ENCODE data around the gene RPL31.
A peak's percentile ranks its signal among the peaks of the same experiment; 100 is the strongest.

Gene RPL31

DNA sequence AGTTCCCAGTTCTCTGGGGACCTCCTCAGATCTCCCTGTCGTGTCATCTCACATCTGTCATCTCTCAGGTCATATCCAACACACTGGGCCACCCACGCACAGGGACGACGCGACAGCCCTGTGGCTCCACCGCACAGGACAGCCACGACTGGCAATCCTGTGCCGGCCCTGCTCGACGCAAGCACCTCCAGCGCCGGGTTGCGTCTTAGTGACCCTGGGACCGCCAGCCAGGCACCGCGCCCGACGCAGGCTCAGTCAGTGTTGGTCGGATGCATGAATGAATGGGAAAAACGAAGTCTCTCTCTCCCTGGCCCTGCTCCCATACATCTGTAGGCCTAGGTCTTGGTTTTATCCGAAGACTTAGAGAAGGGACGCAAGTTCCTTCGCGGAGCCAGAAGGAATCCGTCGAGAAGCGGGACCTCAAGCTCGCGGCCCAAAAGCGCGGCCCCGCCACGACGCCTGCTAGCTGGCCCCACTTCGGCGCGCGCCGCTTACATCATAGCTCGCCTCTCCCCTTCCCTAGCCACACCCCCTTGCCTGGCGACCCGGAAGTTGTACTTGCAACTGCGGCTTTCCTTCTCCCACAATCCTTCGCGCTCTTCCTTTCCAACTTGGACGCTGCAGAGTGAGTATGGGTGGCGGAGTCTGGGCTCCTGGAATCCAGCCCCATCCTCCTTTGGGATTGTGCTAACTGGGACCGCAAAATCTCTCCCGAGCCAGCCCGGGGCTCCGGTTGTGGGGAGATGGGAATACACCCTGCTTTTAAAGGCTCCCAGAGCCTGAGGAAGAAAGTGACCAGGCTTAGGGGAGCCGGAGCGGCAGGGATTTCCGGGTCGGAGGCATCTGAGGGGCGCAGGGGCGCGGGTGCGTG lies at the start of gene RPL31:
Gene RPL31, plus strand, starts transcription at position 599 of the 871 bp plus-strand sequence. CDS start 413 bp downstream, outside the sequence.
- DNase-seq, result peak; percentile 92

DNA sequence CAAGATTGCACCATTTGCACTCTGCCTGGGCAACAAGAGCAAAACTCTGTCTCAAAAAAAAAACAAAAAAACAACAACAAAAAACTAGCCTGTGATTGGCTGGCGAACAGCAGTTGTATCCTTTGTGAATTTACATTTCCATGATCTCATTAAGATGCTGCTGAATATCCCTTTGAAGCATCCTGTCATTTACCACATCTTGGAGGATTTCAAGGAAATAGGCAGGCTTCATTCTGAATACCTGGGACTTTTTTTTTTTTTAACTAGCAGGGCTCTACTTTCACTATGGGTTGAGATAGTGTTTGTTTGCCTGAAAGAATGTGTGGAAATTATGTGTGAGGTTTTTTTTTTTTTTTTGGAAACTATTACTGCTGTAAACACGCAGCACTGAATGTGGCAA lies 49.6 kb upstream of the RPL31 start:
- DNase-seq, result no peak

GRCh38 chr2:100953406-100954043 lies 48.6 kb upstream of the RPL31 start:
- DNase-seq, result no peak

GRCh38 chr2:100954044-100954420 lies 48.1 kb upstream of the RPL31 start:
- no peak for DNase-seq

- no peak for DNase-seq
Measured at GRCh38 chr2:100955226-100955625, 46.9 kb upstream of the RPL31 start.

DNA sequence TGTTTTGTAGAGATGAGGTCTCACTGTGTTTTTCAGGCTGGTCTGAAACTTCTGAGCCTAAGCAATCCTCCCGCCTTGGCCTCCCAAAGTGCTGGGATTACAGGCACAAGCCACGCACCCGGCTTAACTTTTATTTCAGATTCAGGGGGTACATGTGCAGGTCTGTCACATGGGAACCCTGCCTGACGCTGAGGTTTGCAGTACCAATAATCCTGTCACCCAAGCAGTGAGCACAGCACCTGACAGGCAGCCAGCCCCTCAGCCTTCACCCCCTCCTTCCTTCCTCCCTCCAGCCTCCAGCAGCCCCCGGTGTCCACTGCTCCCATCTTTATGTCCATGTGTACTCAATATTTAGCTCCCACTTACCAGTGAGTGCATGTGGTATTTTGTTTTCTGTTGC lies 46.0 kb upstream of the RPL31 start:
- DNase-seq, result no peak

- no peak for DNase-seq
Measured at GRCh38 chr2:100957996-100958653, 44.0 kb upstream of the RPL31 start.

DNA sequence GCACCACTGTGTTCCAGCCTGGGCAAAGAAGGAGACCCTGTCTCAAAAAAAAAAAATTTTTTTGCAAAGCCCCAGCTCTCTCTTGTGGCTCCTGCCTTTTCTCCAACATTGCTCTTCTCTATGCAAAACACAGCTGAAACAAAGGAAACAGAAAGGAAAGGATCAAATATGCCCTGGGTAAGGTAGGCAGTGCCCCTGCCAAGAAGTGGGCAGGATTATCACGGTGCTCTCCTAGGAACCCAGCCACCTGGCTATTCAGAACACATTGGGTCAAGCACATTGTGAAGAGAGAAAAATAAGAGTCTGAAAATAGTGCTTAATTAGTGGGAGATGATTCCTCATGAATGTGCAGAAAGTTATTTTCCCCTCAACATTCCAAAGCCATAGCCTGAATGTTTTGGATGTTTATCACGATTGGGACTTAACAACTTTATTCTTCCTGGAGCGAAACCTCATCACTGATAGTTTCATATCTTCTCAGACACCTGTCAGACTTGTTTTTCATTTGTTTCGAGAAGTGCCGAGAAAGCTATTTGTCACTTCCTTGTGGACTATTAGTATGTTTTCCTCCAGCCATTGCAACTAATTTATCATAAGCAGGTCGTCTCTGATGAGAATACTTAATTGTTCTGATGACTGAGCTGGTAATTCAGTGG lies 42.7 kb upstream of the RPL31 start:
- DNase-seq, result no peak

- no peak for DNase-seq
Measured at GRCh38 chr2:100960688-100961087, 41.4 kb upstream of the RPL31 start.

- DNase-seq, result no peak
Measured at GRCh38 chr2:100962366-100963025, 39.6 kb upstream of the RPL31 start.

DNA sequence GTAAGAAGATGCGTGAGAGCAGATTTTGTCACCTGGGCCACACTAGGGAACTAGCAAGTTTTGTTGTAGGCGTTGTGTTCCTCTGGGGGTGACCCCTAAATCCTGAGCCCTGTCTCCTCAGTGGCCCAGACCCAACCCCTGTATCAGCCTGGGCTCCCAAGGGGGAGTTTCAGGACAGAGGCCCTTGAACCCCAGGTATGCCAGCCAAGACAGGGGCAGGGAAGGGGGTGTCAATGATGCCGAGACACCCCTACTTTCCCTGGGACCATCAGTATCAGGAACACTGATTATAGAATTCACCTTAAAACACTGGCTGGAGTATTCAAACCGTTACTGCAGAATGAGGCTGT lies 39.1 kb upstream of the RPL31 start:
- no peak for DNase-seq

- no peak for DNase-seq
Measured at GRCh38 chr2:100964222-100964621, 37.9 kb upstream of the RPL31 start.

GRCh38 chr2:100964681-100965169 lies 37.4 kb upstream of the RPL31 start:
- no peak for DNase-seq

DNA sequence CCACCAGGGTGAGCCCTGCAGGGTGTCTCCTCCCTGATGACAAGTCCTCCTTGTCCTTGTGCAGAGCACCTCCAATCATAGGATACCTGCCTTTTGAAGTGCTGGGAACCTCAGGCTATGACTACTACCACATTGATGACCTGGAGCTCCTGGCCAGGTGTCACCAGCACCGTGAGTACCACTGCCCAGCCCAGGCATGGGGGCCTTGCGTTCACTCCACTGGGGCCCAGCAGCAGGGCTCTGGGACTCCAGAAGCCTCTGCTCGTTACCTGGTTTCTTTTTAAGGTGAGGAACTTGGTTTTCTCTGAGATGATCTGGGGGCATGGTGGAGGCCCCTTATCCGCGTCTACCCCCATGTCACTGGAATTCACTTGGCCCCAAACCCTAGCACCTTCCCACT lies 36.5 kb upstream of the RPL31 start:
- DNase-seq, result no peak

DNA sequence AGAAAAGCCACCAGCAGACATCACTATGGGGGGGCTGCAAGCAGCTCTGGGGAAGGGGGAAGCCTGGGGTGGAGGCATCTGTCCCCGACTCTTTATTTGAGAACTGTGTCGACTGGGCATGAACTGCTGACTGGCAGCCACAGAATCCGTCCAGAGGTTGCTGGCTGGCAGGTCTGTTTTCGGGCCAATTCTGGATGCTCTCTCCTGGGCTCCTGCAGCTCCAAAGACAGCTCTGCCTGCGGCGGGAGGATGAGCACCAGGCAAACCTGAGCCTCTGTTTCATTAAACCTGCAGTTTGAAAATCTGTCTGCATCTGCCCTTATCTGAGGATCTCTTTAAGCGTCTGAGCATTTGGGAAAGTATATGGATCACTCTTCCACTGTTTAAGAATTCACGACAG lies 34.4 kb upstream of the RPL31 start:
- no peak for DNase-seq

GRCh38 chr2:100968146-100969145 lies 33.6 kb upstream of the RPL31 start:
- DNase-seq, result no peak

GRCh38 chr2:100969998-100970397 lies 32.1 kb upstream of the RPL31 start:
- no peak for DNase-seq

- no peak for DNase-seq
Measured at GRCh38 chr2:100971221-100971620, 30.9 kb upstream of the RPL31 start.

DNA sequence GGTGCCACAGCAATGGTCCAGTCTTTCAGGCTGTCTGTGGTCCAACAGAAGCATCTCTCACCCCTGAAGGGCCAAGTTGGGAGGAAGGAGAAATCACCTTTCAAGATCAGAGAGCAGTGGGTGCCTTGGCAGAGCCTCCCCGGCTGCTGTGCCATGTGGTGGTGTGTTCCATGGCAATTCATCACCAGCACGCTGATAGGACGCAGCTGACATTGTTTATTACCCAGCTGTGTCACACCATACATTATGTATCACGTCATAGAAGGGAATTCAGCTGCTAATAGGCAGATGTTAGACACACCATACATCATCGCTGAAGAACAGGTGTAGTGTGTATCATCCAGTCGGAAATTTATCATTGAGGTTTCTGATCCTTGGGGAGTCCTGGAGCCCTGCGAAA lies 29.6 kb upstream of the RPL31 start:
- no peak for DNase-seq

DNA sequence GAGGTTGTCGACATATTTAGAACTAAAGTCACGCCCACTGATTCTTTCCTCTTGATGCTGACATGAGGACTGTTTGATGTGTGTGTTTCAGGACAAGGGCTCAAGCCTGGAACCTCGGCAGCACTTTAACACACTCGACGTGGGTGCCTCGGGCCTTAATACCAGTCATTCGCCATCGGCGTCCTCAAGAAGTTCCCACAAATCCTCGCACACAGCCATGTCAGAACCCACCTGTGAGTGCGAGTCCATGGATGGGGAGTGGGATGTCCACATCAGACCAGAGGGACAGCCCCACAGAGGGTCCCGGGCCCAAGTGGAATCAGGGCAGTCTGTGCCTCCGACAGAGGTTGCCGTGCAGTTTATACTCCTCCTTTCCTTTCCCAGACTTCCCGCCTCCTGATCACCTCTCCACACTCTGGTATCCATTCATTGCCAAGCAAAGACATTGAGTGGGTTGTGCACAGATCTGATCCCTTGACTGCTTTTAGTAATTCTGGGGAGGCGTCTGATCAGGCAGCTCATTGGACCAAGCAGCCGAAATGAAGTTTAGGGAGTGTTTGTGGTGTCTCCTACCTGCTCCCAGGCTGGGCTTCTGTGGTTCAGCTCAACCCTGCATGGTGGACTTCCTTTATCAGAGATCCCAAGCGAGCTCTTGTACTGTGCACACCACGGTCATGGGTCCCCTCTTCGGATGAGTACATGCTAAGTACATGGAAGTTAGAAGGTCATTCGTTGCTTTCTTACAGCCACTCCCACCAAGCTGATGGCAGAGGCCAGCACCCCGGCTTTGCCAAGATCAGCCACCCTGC lies 27.2 kb upstream of the RPL31 start:
- DNase-seq, result no peak

- no peak for DNase-seq
Measured at GRCh38 chr2:100975521-100975785, 26.6 kb upstream of the RPL31 start.
